ENCODE measurements around the gene MARCHF3.

GRCh38 chr5:126926187-126926586 is 104.2 kb downstream of the MARCHF3 start:
- TF ChIP-seq CTCF (IDR thresholded peaks at IDR 0.05): no peak
- no peak for TF ChIP-seq POLR2A (IDR thresholded peaks at IDR 0.05)
